ENCODE data around the gene NR1D1.

- TF ChIP-seq CTCF (conservative IDR thresholded peaks at IDR 0.05): no peak
- no peak for TF ChIP-seq ZFX (IDR thresholded peaks at IDR 0.05)
These were observed 9.8 kb upstream of the NR1D1 start for GRCh38 chr17:40110026-40110845.
